Endothelial cell of umbilical vein (primary cell): Measurements from ENCODE around the gene CAPN8.

Experiments used
- CTCF ChIP-seq, 2 donors: IDR thresholded peaks; 1 replicate in 1 of 2; 2 replicates in 1 of 2; pipeline ENCODE4 v1.5.1; 2011; ENCODE audit warnings: low read length in 2 of 2, mild to moderate bottlenecking in 2 of 2, moderate library complexity in 2 of 2, control low read depth in 1 of 2, inconsistent platforms in 1 of 2, low read depth in 1 of 2; ENCODE audit not compliant: insufficient read depth in 1 of 2; ENCODE audit errors: extremely low read depth in 1 of 2
- EZH2 ChIP-seq: IDR thresholded peaks from 2 replicates; pipeline ENCODE4 v1.6.1; 2012; ENCODE audit warnings: borderline replicate concordance, low read depth, mild to moderate bottlenecking, moderate library complexity, low read length, inconsistent platforms; ENCODE audit not compliant: severe bottlenecking
- POLR2AphosphoS5 ChIP-seq: IDR thresholded peaks from 2 replicates; pipeline ENCODE4 v1.6.1; 2012; ENCODE audit warnings: low read depth, mild to moderate bottlenecking, control low read depth, low read length, moderate library complexity; ENCODE audit not compliant: insufficient read depth

- TF ChIP-seq EZH2 (no peak), POLR2AphosphoS5 (no peak), CTCF (IDR thresholded peaks at IDR 0.05; ENCODE audit: extremely low read depth in 1 of 2, insufficient read depth in 1 of 2, low read depth in 1 of 2, low read length in 2 of 2) (no peak)
These were observed 48.9 kb downstream of the CAPN8 start for GRCh38 chr1:223616586-223616985.
